Measurements from ENCODE around the gene SOX30.

SOX30 gene

GRCh38 chr5:157672976-157673375 is 20.7 kb upstream of the SOX30 start:
- no peak overlapping the region for H3K27ac Mint-ChIP-seq
- H3K4me3 Mint-ChIP-seq: peak overlapping the region in 1 of 3 experiments; percentile 50
- peaks cover 7% of the 10 kb centered on the region for H3K4me1 Mint-ChIP-seq
- peaks cover 37% of the 10 kb centered on the region for H3K27me3 Mint-ChIP-seq (ENCODE audit: low read depth)
- H3K9me3 Mint-ChIP-seq: peaks cover 4% of the 10 kb centered on the region
- TF ChIP-seq CTCF (IDR thresholded peaks at IDR 0.05; ENCODE audit: unreplicated experiment in 3 of 3): no peak
- no peaks in the 10 kb centered on the region for H3K36me3 Mint-ChIP-seq (ENCODE audit: low read depth)

- TF ChIP-seq CTCF (IDR thresholded peaks at IDR 0.05; ENCODE audit: unreplicated experiment in 3 of 3): no peak
- Mint-ChIP-seq H3K4me3 (peak overlapping the region; percentile 88 to 91 (median 90)), H3K9me3 (peaks cover 4% of the 10 kb centered on the region), H3K4me1 (peaks cover 7% of the 10 kb centered on the region), H3K36me3 (ENCODE audit: low read depth) (no peaks in the 10 kb centered on the region), H3K27ac (no peak overlapping the region), H3K27me3 (ENCODE audit: low read depth) (peaks cover 37% of the 10 kb centered on the region)
Observed at GRCh38 chr5:157671592-157672330, 19.5 kb upstream of the SOX30 start.

GRCh38 chr5:157670662-157671591 is 18.7 kb upstream of the SOX30 start, which contains the start of gene C5orf52:
TSS of gene C5orf52 (plus strand) at chr5:157671533. CDS start at chr5:157671615, 82 bp downstream.
- H3K27ac Mint-ChIP-seq: no peak within 1 kb of the TSS
- H3K4me1 Mint-ChIP-seq: peaks cover 7% of the 10 kb centered on the region
- H3K9me3 Mint-ChIP-seq: peaks cover 4% of the 10 kb centered on the region
- H3K4me3 Mint-ChIP-seq: peak within 1 kb of the TSS; percentile 88 to 91 (median 90)
- H3K36me3 Mint-ChIP-seq (ENCODE audit: low read depth): no peaks in the 10 kb centered on the region
- peaks cover 43% of the 10 kb centered on the region for H3K27me3 Mint-ChIP-seq (ENCODE audit: low read depth)
- TF ChIP-seq CTCF (IDR thresholded peaks at IDR 0.05; ENCODE audit: unreplicated experiment in 3 of 3): no peak

GRCh38 chr5:157669701-157670097 is 17.5 kb upstream of the SOX30 start:
- H3K4me1 Mint-ChIP-seq: peaks cover 7% of the 10 kb centered on the region
- H3K9me3 Mint-ChIP-seq: peaks cover 6% of the 10 kb centered on the region
- no peak for TF ChIP-seq CTCF (IDR thresholded peaks at IDR 0.05; ENCODE audit: unreplicated experiment in 3 of 3)
- H3K4me3 Mint-ChIP-seq: peak overlapping the region; percentile 88 to 91 (median 90)
- H3K36me3 Mint-ChIP-seq (ENCODE audit: low read depth): no peaks in the 10 kb centered on the region
- H3K27ac Mint-ChIP-seq: no peak overlapping the region
- H3K27me3 Mint-ChIP-seq (ENCODE audit: low read depth): peaks cover 38% of the 10 kb centered on the region

GRCh38 chr5:157668356-157668755 is 16.1 kb upstream of the SOX30 start:
- H3K36me3 Mint-ChIP-seq (ENCODE audit: low read depth): no peaks in the 10 kb centered on the region
- H3K27ac Mint-ChIP-seq: no peak overlapping the region
- no peak overlapping the region for H3K4me3 Mint-ChIP-seq
- peaks cover 7% of the 10 kb centered on the region for H3K4me1 Mint-ChIP-seq
- TF ChIP-seq CTCF (IDR thresholded peaks at IDR 0.05; ENCODE audit: unreplicated experiment in 3 of 3): no peak
- H3K27me3 Mint-ChIP-seq (ENCODE audit: low read depth): peaks cover 38% of the 10 kb centered on the region
- H3K9me3 Mint-ChIP-seq: peaks cover 13% of the 10 kb centered on the region
